HAP-1 (cell line): ENCODE measurements around the gene PANX3.
A peak's percentile ranks its signal among the peaks of the same experiment; 100 is the strongest.

Experiments
- DNase-seq, 2 experiments: peaks; one replicate each; pipeline ENCODE4 v3.0.0-alpha.2; 2016 to 2020; ENCODE audit warnings: low spot score in 2 of 2
- H3K27me3 ChIP-seq: fragments of 250-450 bp; sonication (Bioruptor Pico); 2 replicates; pipeline ENCODE4 v1.5.1; 2020; ENCODE audit warnings: low read depth, mild to moderate bottlenecking, moderate library complexity
- H3K36me3 ChIP-seq: fragments of 250-450 bp; sonication (Bioruptor Pico); replicated peaks from 2 replicates; pipeline ENCODE4 v1.5.1; 2020; ENCODE audit warnings: mild to moderate bottlenecking
- H3K4me1 ChIP-seq: fragments of 250-450 bp; sonication (Bioruptor Pico); 2 replicates; pipeline ENCODE4 v1.5.1; 2020; ENCODE audit warnings: mild to moderate bottlenecking
- H3K4me3 ChIP-seq: fragments of 250-450 bp; sonication (Bioruptor Pico); 2 replicates; pipeline ENCODE4 v1.5.1; 2020; ENCODE audit warnings: mild to moderate bottlenecking, moderate library complexity
- H3K9me3 ChIP-seq: fragments of 250-450 bp; sonication (Bioruptor Pico); 2 replicates; pipeline ENCODE4 v1.5.1; 2020; ENCODE audit warnings: mild to moderate bottlenecking, moderate library complexity
- in situ Hi-C: fragments of 300-500 bp; cut with MboI; formaldehyde crosslinking; loops from 3 replicates; pipeline ENCODE4 v1.14.3; 2020; ENCODE audit warnings: low sequenced_read_pairs, inconsistent platforms, mixed read lengths

Gene PANX3

DNA sequence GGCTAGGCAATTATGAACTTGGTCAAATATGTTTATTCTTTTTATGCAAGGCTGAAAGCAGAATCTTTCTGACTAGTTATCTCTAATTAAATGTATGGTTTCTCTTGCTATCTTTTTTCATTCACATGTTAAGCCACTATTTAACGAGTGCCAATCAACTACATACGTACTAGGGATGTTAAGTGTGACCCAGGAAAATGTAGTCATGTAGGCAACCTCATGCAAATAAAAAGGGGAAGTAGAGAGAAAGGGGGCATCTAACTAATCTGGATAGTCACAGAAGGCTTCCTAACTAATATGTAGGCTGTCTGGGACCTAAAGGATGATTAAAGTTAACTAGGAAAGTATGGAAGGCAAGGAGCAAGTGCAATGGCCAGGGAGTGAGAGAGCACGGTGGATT lies 34.9 kb downstream of the PANX3 start:
- Histone ChIP-seq H3K36me3 (no peaks in the 10 kb centered on the region), H3K4me3 (no peak overlapping the region), H3K9me3 (no peaks in the 10 kb centered on the region), H3K27me3 (no peaks in the 10 kb centered on the region), H3K4me1 (peaks cover 6% of the 10 kb centered on the region)
- in situ Hi-C loops, result loop anchor here (10.0 to 25.0 kb wide), 4 partner anchors 189 to 1209 kb away; partner anchors contain the start of genes GRAMD1B and ROBO3
- no peak for DNase-seq

DNA sequence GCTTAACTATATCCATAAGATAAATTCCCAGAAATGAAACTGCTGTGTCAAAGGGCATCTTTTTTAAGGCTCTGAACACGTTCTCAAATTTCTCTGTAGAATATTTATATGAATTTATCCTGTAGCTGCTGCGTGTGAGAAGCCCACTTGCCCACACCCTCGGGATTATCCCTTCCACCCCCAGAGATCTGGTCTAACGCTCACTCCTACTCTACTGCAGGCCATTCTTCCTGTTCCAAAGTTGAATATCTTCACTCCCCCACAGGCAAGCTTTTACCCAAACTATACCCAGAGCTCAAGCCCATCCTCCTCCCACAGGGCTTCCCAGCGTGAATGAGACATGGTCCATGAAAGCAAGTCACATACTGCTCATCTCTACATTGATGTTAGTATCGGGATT lies 37.4 kb downstream of the PANX3 start:
- Histone ChIP-seq H3K4me3 (no peak overlapping the region), H3K36me3 (no peaks in the 10 kb centered on the region), H3K4me1 (peaks cover 6% of the 10 kb centered on the region), H3K27me3 (no peaks in the 10 kb centered on the region), H3K9me3 (no peaks in the 10 kb centered on the region)
- in situ Hi-C loops, result loop anchor here (10.0 to 25.0 kb wide), 4 partner anchors 186 to 1211 kb away; partner anchors contain the start of genes GRAMD1B and ROBO3
- no peak for DNase-seq

DNA sequence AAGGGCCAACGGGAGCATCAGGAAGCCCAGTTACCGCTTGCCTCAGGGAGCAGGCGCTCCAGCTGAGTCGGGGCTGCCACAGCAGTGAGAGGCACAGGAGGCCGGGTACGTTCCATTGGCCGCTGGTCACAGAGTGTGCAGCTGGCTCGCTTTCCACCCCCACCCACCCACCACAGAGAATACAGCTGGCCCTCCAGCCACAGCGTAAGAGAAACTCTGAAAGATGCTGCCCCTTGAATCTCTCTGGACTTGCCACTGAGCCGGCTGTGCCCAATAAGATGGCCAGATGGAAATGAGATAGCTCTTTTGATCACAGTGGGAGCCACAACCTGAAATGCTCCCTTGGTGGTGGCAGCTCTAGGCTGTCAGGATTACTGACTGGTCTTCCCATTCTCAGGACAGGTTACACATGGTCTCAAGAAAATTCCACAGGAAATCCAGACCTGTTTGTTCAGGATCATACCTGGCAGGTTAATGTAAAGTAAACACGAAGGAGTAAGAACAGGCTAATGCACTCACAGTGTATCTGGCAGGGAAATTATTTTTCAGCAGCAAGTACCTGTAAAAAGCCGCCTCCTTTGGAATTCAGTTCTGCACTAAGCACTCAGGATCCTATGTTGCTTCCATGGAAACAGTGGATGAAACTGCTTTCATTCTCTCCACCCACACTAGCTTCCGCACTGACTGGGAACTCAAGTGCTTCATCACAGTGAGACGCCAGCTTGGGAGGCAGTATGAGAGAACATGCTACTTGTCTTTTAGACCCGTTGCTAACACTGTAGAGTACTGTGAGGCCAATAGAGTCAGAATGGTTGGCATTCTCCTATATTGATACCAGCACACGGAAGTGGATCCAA lies 45.8 kb downstream of the PANX3 start:
- no peak for DNase-seq
- Histone ChIP-seq H3K36me3 (no peaks in the 10 kb centered on the region), H3K27me3 (no peaks in the 10 kb centered on the region), H3K4me3 (no peak overlapping the region), H3K9me3 (no peaks in the 10 kb centered on the region), H3K4me1 (no peaks in the 10 kb centered on the region)
- in situ Hi-C loops, result no loop called here

DNA sequence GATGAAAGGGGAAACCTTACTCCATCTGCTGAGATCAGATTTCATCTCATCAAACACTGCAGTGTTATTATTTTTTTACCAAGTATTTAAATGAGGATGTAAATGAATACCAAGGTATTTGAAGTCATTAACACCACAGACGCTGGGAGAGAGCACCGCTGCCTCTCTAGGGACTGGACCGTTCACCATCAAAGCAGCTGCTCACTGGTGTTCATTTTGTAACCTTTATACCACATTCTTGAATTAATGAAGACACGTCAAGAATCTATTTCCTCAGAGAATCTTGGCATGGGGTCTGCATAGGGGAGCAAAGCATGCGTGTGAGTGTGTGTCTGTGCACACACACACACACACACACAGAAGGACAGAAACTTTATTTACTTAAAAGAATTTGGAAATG lies 46.7 kb downstream of the PANX3 start:
- DNase-seq, result no peak
- Histone ChIP-seq H3K4me1 (no peaks in the 10 kb centered on the region), H3K36me3 (no peaks in the 10 kb centered on the region), H3K27me3 (no peaks in the 10 kb centered on the region), H3K9me3 (no peaks in the 10 kb centered on the region), H3K4me3 (no peak overlapping the region)
- in situ Hi-C loops, result no loop called here

DNA sequence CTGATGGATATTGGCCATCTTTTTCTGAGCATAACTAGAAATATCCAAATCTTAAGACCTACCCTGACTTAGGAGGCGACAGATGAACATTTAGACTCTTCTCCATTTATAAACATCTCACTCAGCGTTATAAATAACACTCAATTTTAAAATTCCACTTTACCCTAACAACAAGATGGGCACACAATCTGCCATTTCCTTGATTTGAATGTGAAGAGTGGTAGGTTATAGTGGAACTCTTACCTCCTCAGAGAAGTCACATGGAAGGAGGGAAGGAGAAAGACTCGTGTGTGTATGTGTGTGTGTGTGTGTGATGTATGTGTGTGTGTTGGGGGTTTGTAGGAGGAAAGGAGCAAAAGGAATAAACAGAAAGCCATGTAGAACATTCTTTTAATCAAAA lies 47.3 kb downstream of the PANX3 start:
- no peaks in the 10 kb centered on the region for H3K36me3 ChIP-seq
- in situ Hi-C loops, result no loop called here
- no peak for DNase-seq
- no peaks in the 10 kb centered on the region for H3K4me1 ChIP-seq
- no peaks in the 10 kb centered on the region for H3K9me3 ChIP-seq
- H3K27me3 ChIP-seq, result no peaks in the 10 kb centered on the region
- H3K4me3 ChIP-seq, result no peak overlapping the region

DNA sequence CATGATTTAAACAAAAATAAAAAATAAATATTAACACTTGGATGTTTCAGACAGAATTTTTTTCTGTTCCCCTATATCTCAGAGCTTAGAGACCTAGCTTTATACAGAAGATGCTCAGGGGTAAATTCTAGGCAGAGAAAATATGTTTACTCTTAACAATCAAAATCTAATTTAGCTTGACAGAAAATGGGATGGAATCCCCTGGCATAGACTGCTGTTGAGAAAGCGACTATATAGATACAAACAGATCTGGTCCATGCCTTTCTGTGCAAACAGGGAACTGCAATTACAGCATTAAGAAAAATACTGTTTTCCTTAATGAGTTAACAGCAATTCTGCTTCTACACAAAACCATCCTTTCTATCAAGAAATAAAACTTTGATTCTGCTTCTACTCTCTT lies 47.8 kb downstream of the PANX3 start:
- no peak for DNase-seq
- Histone ChIP-seq H3K4me3 (no peak overlapping the region), H3K36me3 (no peaks in the 10 kb centered on the region), H3K4me1 (no peaks in the 10 kb centered on the region), H3K9me3 (no peaks in the 10 kb centered on the region), H3K27me3 (no peaks in the 10 kb centered on the region)
- in situ Hi-C loops, result no loop called here

DNA sequence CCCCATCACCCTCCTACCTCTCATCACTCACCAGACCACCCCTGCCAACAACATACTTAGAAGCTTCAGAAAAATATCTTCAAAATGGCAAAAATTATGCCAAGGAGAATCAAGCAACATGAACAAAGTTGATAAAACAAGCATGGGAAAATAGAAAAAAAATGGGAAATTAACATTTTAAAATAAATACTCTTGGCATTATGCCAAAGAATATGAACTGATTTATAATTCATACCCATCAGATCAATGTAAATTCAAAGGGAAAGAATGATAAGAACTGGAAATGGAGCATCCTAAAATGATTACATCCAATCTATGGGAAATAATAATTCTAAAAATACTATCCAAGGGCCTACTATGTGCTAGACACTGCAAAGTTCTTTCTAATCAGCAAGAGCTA lies 50.3 kb downstream of the PANX3 start:
- Histone ChIP-seq H3K4me1 (no peaks in the 10 kb centered on the region), H3K4me3 (no peak overlapping the region), H3K9me3 (no peaks in the 10 kb centered on the region), H3K27me3 (no peaks in the 10 kb centered on the region), H3K36me3 (no peaks in the 10 kb centered on the region)
- DNase-seq, result no peak
- in situ Hi-C loops, result no loop called here

DNA sequence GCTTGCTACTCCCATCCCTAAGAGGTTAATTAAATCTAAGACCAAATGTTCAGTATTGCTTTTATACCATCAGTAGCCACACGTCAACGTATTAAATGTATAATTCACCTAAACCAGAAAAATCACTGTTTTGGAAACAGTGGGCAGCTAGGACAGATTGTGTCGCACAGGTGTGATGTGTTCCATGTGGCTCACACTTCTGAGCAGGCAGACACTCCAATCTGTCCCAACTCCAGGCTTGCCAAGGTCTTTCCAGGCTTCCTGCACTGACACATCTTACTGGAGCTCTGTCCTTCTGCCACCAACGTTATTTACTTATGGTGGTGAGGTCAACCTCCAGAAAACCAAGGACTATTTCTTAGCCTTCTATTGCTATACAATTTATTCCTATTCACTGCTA lies 50.9 kb downstream of the PANX3 start:
- in situ Hi-C loops, result no loop called here
- no peak for DNase-seq
- Histone ChIP-seq H3K27me3 (no peaks in the 10 kb centered on the region), H3K4me3 (no peak overlapping the region), H3K4me1 (no peaks in the 10 kb centered on the region), H3K36me3 (no peaks in the 10 kb centered on the region), H3K9me3 (no peaks in the 10 kb centered on the region)

DNA sequence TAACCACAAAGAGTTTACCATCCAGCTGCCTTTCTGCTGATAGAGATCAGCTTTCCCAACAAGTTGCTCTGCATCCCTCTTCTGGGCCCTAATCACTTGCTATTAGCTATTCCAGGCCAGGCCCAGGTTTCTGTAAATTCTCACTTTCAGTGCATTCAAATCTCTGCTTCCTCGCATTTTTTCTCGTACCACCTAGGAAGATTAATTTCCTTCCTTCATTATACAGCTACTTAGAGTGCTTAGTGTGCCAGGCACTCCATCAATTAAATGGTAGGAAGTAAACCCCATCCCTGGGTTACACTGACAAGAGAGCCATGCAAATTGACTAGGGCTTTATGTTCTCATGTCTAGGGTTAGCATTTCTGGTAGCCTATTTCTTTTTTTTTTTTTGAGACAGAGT lies 52.6 kb downstream of the PANX3 start:
- Histone ChIP-seq H3K27me3 (no peaks in the 10 kb centered on the region), H3K9me3 (no peaks in the 10 kb centered on the region), H3K4me3 (no peak overlapping the region), H3K4me1 (no peaks in the 10 kb centered on the region), H3K36me3 (peaks cover 7% of the 10 kb centered on the region)
- no peak for DNase-seq
- in situ Hi-C loops, result no loop called here

DNA sequence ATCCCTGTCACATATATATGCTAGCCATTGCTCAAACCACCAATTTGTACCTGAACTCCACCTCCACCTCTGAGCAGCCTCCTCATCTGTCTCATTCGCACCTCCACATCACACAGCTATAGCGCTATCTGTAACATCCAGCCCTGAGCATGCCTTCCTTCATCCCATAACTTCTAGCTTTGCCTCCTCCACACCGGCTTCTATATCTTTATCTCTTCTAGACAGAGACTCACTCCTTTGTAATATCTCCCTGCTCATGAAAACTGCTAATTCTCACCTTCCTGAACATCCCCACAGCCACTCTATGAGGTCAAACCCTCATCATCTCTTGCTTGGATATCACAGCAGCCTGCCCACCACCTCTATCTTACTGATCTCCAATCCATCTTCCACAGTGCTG lies 56.4 kb downstream of the PANX3 start:
- in situ Hi-C loops, result no loop called here
- DNase-seq, result no peak
- Histone ChIP-seq H3K9me3 (no peaks in the 10 kb centered on the region), H3K27me3 (no peaks in the 10 kb centered on the region), H3K4me3 (no peak overlapping the region), H3K36me3 (peaks cover 7% of the 10 kb centered on the region), H3K4me1 (peaks cover 2% of the 10 kb centered on the region; the same call in 1 of the 2 replicates)

DNA sequence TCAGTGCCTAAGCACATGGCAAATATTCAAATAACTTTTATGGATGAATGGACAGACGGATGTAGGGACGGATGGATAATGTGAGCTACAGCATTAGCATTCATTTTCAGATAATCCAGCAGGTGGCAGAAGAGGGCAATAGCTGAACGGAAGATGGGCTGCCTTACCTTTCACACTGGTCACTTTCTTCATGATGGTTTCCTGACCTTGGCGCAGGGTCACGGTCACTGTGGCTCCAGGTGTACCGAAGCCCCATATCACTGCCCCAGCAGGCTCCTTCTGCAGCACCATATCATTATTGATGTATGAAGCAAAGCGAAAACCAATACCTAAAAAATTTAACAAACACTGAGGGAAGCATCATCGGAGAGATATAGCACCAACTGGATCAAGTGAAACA lies 58.0 kb downstream of the PANX3 start:
- H3K4me1 ChIP-seq, result peaks cover 8% of the 10 kb centered on the region
- peaks cover 7% of the 10 kb centered on the region for H3K36me3 ChIP-seq
- no peaks in the 10 kb centered on the region for H3K27me3 ChIP-seq
- H3K4me3 ChIP-seq, result no peak overlapping the region
- in situ Hi-C loops, result no loop called here
- H3K9me3 ChIP-seq, result no peaks in the 10 kb centered on the region
- peak; percentile 47 to 60 for DNase-seq
